Measurements from ENCODE around the gene PTPRN2.
"Not testable (repeated sequence)": the region's sequence is repeated elsewhere in the genome, so short reads cannot be mapped to it uniquely, and the experiment has no call there.

Gene PTPRN2

DNA sequence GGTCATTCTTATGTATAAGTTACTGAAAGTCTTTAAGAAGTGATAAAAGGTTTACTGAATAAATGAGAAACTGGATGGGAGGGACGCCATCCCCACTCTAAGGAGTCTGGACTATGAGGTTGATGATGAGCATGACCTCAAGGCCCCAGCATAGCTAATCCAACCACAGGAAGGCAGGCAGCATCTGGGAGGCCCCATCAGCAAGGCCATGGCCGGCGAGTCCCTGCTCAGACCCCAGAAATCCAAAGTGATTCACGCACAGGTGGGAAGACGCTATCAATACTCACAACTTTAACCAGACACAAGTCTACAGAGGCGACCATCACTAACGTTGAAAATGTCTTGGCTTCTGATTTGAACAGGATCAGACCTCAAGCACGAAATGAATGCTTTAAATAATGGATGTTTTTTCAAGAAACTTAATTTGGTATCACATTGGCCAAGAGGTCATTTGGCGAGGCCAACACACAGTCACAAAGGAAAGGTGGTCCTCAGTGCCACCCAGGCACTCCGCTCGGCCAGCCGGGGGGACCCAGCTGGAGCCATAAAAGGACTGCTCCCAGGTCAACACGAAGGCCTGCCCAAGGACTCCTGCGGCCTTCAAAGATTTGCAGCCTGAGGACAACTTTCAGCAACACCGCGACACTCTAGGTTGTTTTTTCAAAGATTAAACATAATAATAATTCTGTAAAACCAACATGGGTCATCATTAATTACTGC lies 228.5 kb downstream of the PTPRN2 start:
- no peak for DNase-seq

DNA sequence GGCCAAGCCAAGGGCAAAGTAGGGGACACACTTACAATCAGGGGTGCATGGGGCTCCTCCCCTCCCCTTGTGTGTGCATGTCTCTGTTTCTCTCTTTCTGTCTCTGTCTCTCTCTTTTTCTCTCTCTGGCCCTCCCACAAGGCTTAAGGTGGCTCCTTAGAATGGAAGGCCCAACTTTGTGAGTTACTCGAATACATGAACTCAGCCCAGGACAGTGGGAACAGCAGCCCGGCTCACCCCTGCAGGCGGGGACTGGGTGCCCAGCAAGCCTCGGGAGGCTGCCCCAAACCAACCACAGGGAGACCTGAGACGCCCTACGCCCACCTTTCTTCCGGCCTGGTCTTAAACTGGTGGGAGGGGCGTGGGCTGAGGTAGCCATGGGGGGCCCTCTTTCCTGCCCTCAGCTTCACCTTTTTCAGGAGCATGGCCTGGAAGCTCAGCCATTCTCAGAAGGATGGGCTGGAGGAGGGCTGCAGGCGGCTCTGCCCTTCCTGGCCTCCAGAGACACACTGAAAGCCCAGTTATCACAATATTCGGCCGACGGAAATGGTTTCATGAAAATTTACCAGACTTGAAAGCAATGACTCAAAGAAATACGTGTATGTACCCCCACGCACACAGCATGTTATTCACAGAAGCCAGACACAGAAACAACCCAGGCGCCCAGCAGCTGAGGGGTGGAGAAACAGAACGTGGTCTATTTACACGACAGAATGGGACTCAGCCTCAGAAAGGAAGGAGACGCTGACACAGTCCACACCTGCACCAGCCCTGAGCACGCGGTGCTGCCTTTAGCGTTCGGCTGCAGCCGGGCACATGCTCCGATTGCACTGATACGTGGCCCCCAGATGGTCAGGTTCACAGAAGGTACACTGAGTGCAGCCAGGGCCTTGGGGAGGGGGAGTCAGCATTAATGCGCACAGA lies 229.5 kb downstream of the PTPRN2 start:
- DNase-seq: no peak

DNA sequence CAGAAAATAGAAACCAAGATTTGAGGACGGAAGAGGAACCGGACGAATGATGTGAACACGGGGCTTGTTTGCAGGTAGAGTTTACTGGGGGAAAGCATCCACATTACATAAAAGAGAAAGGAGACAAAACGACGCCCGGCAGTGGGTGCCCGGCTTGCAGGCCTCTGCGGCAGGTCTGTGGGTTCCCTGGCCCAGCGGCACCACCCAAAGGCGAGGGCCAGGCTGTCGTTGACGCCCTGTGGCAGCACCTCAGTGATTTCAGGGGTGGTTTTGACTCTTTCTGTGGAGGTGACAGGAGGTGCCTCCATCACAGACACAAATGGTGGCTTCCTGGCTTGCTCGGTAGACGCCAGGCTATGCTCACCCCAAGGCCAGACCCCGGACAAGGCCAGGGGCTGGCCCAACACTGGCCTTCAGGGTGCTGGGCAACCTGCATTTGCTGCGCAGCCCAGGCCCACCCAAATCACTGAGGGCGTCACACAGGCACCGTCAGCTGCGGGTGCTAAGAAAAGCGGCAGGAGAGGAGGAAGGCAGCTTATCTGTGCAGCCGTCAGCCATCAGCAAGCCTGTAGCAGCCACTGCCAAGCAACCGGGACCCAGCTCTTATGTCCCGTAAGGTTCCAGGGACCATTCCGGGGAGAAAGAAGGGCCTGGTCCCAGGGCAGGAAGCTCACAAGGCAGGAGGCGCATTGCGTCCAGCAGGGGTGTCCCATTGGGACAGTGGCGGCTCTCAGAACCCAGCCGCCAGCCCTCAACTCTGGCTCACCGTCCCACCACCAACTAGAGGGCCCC lies 230.3 kb downstream of the PTPRN2 start:
- DNase-seq: no peak

DNA sequence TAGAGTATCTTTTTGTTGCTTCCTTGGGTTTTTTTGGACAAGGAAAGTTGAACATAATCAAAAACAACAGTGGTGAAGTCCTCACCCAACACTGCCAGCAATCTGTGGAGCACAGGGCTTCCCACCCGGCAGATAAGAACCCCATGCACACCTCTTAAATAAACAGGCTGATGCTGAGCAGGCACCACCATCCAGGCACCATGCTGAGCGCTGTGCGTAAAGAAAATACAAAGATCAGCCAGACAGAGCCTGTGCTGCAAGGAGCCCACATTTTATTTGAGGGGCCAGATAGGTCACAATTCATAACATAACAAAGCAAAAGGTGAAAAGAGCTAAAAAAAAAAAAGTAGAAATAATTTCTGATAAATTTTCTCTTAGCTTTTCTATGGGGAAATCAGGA lies 231.2 kb downstream of the PTPRN2 start:
- no peak for DNase-seq

DNA sequence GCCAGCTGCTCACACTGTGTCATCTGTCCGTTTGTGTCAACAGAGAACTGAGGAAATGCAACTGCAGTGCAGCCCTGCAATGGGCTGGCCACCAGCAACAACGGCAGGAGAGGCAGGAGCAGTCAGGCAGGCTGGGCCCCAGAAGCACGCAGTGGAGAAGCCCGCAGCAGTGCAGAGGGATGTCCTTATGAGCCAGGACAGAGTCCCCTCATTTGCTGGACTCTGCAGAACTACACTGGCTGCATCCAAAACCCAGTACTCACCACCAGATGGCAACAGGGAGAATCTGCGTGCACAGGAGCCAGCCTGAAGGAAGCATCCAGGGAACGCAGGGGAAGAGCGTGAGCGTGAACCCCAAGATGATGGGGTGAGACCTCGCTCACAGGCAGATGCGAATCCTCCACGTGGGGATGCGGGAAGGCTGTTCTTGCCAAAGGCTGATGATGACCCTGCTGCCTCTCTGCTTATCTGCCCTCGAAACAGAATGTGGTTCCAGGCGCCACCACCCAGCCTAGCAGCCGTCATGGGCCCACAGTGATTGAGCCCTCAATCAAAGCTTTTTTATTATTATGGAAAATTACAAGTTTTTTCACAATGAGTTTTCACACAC lies 232.1 kb downstream of the PTPRN2 start:
- no peak for DNase-seq

DNA sequence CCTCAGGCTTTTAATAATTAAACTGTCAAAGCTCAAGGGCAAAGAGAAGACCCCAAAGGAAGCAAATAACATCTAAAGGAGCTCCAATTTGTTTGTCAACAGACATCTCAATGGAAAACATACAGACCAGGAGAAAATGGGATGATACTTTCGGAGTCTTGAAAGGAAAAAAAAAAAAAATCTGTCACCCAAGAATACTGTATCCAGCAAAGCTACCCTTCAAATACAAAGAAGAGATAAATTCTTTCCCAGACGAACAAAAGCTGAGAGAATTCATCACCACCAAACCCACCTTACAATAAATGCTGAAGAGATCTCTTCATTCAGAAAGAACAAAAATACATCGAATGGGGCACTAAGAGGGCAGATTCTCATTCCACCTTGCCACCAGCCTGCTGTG lies 232.8 kb downstream of the PTPRN2 start:
- no peak for DNase-seq

DNA sequence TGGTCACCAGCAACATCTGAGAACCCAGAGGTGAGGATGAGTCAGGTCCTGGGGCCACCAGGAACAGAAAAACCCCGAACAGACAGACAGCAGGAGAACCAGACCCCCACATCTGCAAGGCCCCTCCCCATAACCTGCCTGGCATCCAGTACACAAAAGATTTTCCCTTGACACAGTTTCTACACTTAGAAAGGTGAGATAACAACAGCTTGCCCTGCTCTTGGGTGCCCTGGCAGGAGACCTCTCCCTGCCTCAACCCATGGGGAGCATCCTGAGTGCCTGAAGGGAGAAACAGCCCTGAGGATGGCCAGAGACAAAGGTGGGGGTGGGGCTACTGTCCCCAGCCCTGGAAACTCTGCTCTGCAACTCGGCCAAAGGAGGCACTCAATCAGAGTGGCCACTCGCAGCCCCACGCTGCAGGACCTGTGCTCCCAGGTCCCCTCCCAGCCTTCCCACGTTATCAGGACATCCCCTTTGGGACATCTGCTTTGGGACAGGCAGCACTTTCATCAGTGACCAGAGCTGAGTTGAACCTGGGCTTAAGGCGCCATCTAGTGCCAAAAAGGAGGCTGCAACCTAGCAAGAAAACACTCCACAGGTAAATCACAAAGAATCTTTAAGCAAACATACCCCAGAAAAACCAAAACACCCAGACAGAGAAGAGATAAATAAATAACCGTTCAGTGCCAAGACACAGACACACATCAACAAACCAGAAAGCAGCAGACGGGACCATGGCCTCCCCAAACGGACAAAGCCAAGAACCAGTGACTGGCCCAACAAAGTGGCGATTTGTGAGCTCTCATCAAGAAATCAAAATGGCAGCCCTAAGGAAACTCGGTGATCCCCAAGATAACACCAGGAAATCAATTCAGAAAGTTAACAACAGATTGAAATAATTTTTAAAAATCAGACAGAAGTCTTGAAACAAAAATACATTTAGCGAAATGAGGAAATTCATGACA lies 233.7 kb downstream of the PTPRN2 start:
- DNase-seq: no peak

DNA sequence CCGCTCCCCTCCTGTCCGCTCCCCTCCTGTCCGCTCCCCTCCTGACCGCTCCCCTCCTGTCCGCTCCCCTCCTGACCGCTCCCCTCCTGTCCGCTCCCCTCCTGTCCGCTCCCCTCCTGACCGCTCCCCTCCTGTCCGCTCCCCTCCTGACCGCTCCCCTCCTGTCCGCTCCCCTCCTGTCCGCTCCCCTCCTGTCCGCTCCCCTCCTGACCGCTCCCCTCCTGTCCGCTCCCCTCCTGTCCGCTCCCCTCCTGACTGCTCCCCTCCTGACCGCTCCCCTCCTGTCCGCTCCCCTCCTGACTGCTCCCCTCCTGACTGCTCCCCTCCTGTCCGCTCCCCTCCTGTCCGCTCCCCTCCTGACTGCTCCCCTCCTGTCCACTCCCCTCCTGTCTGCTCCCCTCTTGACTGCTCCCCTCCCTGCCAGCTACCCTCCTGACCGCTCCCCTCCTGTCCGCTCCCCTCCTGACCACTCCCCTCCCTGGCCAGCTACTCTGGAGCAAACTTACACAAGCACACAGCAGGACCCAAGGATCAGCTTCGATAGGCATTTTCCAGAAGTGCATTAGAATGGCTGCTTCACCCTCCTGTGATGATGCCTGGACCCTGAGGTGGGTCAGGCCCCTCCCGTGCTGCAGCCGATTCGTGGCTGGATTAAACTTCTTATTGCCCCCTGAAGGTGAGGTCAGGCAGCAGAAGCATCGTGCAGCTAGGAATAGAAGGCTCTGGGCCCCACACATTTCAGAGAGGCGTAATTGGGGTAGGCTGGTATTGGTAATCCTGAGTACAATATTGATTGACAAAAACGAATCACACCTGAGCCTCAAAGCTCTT lies 235.5 kb downstream of the PTPRN2 start:
- DNase-seq: not testable (repeated sequence)

DNA sequence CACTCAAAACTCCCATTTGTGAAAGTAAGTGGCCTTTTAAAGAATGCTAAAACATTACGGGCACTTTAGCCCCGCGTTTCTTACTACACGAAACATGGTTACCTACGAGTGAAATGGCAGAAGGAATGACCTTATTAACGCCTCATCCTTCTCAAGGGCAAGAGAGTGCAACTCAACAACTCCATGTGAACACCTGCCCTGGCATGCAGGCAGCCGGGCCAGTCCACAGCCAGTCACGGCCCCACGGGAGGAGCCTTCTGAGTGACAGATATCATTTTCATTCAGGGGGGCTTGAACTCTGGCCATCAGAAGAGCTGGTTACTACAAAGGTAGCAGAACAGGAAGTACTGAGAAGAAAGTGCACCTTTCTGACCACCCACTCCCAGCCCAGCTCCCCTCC lies 236.1 kb downstream of the PTPRN2 start:
- DNase-seq: no peak

DNA sequence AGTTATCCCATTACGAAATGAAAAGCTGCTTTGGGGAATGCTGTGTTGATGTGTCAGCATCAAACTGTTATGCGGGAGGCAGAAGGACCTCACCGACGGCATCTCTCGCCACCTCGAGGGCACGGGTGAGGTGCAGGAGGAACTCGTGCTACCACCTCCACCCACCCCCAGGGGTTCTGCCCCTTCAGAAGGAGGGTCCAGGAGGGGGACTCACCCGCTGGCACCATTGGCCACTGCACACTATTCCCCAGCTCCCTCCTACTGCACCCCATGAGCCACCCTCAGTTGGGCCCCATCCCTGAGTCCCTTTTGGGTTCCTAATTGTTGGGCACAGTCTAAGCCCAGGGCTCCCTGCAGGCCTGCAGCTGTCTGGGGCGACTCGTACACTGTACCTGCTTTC lies 236.6 kb downstream of the PTPRN2 start:
- DNase-seq: no peak

DNA sequence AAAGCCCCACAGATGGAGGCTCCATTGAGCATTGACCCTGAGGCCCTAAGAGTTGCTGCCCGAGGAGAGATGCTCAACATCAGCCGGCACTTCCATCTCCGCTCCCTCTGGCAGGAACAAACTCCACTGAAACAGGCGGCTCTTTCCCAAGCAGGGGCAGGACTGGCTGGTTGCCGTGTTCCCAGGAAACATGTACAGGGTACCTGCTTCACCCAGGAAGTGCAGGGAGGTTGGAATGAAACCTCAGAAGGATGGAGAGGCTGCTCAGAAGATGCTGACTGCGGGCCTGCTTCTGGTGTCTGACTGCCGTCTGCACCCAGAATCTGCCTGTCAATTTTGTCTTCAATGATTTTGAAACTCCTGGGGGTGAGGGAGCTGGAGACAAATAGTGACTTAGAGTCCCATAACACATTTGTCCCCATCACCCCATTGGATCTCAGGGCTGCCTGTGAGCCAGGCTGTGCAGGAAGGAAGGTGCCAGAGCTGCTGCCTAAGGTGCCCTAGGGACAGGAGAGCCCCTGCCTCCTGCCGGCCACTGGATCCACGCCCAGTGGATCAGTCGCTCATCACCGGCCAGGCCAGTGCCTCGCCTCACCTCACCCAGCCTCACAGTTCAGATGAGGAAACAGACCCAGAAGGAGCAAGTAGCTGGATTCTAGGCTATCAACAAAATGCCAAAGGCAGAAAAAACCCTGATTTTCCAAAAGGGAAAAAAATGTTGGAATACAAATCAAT lies 237.3 kb downstream of the PTPRN2 start:
- DNase-seq: no peak

DNA sequence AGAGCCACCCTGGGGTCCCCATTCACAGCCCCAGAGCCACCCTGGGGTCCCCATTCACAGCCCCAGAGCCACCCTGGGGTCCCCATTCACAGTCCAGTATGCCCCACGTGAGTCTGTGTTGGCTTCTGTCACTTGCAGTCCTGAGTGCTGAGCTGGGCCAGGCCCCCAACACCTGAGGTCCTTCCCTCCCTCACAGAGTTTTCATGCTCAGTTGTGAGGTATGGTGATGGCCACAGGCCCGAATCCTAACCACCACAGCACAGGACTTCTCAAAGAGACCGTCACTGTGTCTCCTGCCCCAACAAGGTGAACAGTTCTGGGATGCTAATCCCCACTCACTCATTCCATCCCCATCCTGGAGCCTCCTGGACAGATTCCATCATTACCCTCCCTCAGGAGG lies 239.2 kb downstream of the PTPRN2 start:
- DNase-seq: no peak

DNA sequence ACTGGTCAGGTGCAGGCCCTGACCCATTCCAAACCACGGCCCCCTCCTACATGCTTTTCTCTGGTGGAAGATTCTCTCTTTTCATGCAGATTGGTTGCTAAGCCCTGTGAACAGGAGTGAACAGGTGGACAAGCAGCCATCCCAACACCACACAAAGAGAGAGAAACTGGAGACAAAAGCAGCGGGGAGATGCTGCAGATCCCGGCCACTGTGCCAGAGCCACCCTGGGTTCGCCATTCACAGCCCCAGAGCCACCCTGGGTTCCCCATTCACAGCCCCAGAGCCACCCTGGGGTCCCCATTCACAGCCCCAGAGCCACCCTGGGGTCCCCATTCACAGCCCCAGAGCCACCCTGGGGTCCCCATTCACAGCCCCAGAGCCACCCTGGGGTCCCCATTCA lies 239.6 kb downstream of the PTPRN2 start:
- not testable (repeated sequence) for DNase-seq

DNA sequence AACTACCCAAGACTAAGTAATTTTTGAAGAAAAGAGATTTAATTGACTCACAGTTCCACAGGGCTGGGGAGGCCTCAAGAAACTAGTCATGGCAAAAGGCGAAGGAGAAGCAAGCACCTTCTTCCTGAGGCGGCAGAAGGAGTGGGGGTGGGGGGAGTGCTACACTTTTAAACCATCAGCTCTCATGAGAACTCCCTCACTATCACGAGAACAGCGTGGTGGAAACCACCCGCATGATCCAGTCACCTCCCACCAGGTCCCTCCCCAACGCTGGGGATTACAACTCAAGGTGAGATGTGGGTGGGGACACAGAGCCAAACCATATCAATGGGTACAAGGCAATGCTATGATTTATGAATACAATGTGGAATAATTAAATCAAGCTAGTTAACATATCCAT lies 241.9 kb downstream of the PTPRN2 start:
- DNase-seq: no peak

DNA sequence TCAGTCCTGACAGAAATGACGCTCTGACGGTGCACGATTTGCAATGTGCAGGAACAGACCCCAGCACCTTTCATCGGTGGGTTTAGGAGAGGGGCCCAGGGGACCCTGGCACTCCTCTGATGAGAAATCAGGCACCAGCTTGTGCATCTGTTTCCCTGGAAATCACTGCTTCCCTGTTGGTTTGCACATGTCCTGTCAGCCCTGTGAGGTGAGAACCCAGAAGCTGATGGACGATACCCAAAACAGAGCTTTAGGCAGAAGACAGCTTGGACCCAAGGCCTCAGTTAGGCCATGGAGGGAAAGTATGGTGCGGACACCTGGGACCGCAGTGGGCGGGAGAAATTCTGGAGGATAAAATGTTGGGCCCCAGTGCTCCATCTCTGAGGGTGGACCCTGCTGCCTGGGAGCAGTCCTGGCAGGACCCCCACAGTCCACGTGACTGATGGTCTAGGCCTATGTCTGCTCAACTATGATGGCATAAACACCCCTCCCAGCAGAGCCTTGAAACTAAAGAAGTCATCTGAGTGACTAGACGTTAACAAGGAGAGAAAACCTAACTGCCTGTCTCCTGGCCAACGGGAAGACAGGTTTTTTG lies 242.8 kb downstream of the PTPRN2 start:
- DNase-seq: no peak

DNA sequence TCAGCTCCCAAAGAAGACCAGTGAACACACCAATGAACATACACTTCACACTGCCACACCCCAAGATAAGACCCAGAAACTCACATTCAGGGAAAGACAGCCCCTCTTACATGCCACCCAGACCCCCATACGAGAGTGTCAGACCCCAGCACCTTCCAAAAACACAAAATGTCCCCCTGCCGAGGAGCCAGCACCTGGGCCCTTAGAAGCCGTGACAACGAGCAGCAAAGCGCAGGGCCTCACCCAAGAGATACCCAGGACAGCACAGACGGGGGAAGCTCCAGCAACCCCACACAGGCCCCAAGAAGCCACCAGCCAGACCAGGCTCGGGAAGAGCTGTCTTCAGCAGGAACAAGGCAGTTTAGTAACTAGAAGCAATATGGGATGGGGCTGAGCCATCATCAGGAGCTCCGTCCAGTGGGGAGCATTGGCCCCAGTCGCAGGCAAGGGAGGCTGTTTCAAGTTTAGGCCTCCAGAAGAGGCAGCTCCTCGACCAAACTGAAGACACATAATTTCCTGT lies 243.6 kb downstream of the PTPRN2 start:
- no peak for DNase-seq

DNA sequence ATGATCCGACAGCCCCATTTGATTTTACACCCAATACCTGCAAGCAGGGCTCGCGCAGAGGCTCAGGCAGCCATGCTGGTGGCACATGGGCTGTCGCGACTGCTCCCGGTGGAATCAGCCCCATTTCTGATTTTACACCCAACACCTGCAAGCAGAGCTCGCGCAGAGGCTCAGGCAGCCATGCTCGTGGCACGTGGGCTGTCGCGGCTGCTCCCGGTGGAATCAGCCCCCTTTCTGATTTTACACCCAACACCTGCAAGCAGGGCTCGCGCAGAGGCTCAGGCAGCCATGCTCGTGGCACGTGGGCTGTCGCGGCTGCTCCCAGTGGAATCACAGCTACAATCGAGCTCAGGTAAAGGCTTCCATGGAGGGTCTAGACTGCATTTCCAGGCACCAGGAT lies 244.1 kb downstream of the PTPRN2 start:
- DNase-seq: no peak

DNA sequence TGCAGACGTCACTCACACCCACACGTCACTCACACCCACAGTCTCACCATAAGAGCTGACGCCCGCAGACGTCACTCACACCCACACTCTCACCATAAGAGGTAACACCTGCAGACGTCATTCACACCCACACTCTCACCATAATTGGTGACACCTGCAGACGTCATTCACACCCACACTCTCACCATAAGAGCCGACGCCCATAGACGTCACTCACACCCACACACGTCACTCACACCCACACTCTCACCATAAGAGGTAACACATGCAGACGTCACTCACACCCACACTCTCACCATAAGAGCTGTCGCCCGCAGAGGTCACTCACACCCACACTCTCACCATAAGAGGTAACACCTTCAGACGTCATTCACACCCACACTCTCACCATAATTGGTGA lies 246.5 kb downstream of the PTPRN2 start:
- DNase-seq: not testable (repeated sequence)

DNA sequence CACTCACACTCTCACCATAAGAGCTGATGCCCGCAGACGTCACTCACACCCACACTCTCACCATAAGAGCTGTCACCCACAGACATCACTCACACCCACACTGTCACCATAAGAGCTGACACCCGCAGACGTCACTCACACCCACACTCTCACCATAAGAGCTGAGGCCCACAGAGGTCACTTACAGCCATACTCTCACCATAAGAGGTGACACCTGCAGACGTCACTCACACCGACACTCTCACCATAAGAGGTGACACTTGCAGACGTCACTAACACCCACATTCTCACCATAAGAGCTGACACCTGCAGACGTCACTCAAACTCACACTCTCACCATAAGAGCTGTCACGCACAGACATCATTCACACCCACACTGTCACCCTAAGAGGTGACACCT lies 250.7 kb downstream of the PTPRN2 start:
- DNase-seq: not testable (repeated sequence)
